H1 (cell line): ENCODE results near the gene RAB26. TPM values are rescaled to one million over a fixed set of nuclear protein-coding genes. Genes with fewer than 3 reads are reported as not detected.

Source experiments
- CTCF ChIA-PET: fragments of 300-600 bp; sonication (Branson Sonifier 250); formaldehyde crosslinking; loops from one replicate; lab custom pipeline; 2021; ENCODE audit not compliant: partially characterized antibody; lab: Charles Lee
- POLR2A ChIA-PET: fragments of 300-600 bp; sonication (Branson Sonifier 250); formaldehyde crosslinking; loops from one replicate; lab custom pipeline; 2021; ENCODE audit warnings: inconsistent platforms; ENCODE audit not compliant: partially characterized antibody; lab: Charles Lee
- DNase-seq, 2 experiments: peaks; one replicate each; pipeline versions ENCODE4 v3.0.0 to v3.0.0-alpha.2; 2010 to 2022; ENCODE audit warnings: low spot score in 2 of 2, low read depth in 1 of 2, mixed read lengths in 1 of 2
- FAIRE-seq: peaks from 2 replicates; lab custom pipeline; 2011; peaks lifted over from hg19 to GRCh38; lab: Jason Lieb, UNC
- H2AFZ ChIP-seq: 2 replicates; pipeline ENCODE4 v1.8.1; 2012; ENCODE audit warnings: low read length, inconsistent platforms
- H2AK5ac ChIP-seq: 2 replicates; pipeline ENCODE4 v1.6.1; 2013; ENCODE audit warnings: low read depth, low read length
- H2BK120ac ChIP-seq: replicated peaks from 2 replicates; pipeline ENCODE3; 2013; ENCODE audit warnings: low read depth, low read length, inconsistent platforms
- H2BK12ac ChIP-seq: 2 replicates; pipeline ENCODE4 v1.6.1; 2013; ENCODE audit warnings: low read depth, low read length
- H2BK15ac ChIP-seq: 2 replicates; pipeline ENCODE4 v1.6.1; 2013; ENCODE audit warnings: low read length
- H2BK20ac ChIP-seq: 2 replicates; pipeline ENCODE4 v1.6.1; 2013; ENCODE audit warnings: low read length
- H2BK5ac ChIP-seq: 2 replicates; pipeline ENCODE4 v1.6.1; 2013; ENCODE audit warnings: low read depth, low read length
- H3K14ac ChIP-seq: 2 replicates; pipeline ENCODE4 v1.6.1; 2013; ENCODE audit warnings: inconsistent platforms; ENCODE audit not compliant: insufficient read length
- H3K18ac ChIP-seq: 2 replicates; pipeline ENCODE4 v1.6.1; 2013; ENCODE audit warnings: low read length; ENCODE audit errors: extremely low read depth
- H3K23ac ChIP-seq: 2 replicates; pipeline ENCODE4 v1.6.1; 2013; ENCODE audit warnings: inconsistent platforms; ENCODE audit not compliant: insufficient read length
- H3K23me2 ChIP-seq: 2 replicates; pipeline ENCODE4 v1.6.1; 2013; ENCODE audit warnings: low read depth, low read length
- H3K27ac ChIP-seq: 2 replicates; pipeline ENCODE4 v1.6.1; 2011; ENCODE audit warnings: low read depth, low read length, inconsistent platforms
- H3K27me3 ChIP-seq, 4 experiments: replicated peaks in 1 of 4; 1 replicate in 1 of 4; 2 replicates in 3 of 4; pipeline versions ENCODE4 v1.6.1 to v1.8.1; 2011 to 2013; ENCODE audit warnings: low read length in 3 of 4, mild to moderate bottlenecking in 3 of 4, inconsistent platforms in 2 of 4, mixed read lengths in 2 of 4, moderate library complexity in 1 of 4; ENCODE audit not compliant: control insufficient read depth in 3 of 4, insufficient read depth in 3 of 4; ENCODE audit errors: extremely low read depth in 1 of 4
- H3K36me3 ChIP-seq, 4 experiments: 2 replicates each; pipeline versions ENCODE4 v1.6.1 to v1.8.1; 2011 to 2013; ENCODE audit warnings: mild to moderate bottlenecking in 4 of 4, low read length in 3 of 4, moderate library complexity in 2 of 4, control low read depth in 1 of 4, inconsistent platforms in 1 of 4; ENCODE audit not compliant: insufficient read depth in 4 of 4, control insufficient read depth in 2 of 4
- H3K4ac ChIP-seq: replicated peaks from 2 replicates; pipeline ENCODE3; 2013; ENCODE audit warnings: low read length, low read depth, mixed read lengths, inconsistent platforms; ENCODE audit not compliant: insufficient read length
- H3K4me1 ChIP-seq, 4 experiments: replicated peaks in 1 of 4; 1 replicate in 1 of 4; 2 replicates in 3 of 4; pipeline versions ENCODE4 v1.6.1 to v1.8.1; 2011 to 2013; ENCODE audit warnings: low read length in 3 of 4, inconsistent platforms in 2 of 4, mixed read lengths in 1 of 4; ENCODE audit not compliant: insufficient read depth in 4 of 4, control insufficient read depth in 3 of 4
- H3K4me2 ChIP-seq, 2 experiments: 2 replicates each; pipeline versions ENCODE4 v1.6.1 to v1.8.1; 2011 to 2013; ENCODE audit warnings: low read depth in 2 of 2, low read length in 2 of 2, control low read depth in 1 of 2, inconsistent platforms in 1 of 2, mild to moderate bottlenecking in 1 of 2; ENCODE audit not compliant: insufficient read depth in 1 of 2
- H3K4me3 ChIP-seq, 4 experiments: fragments of 200-600, 300-600 bp in 1 of 4; sonication (generic), shearing (Covaris generic), sonication (Bioruptor Twin) in 1 of 4; 2 replicates each; pipeline versions ENCODE4 v1.5.1 to v1.8.1; 2011 to 2016; ENCODE audit warnings: low read length in 4 of 4, low read depth in 3 of 4, control low read depth in 2 of 4, inconsistent platforms in 2 of 4, mild to moderate bottlenecking in 2 of 4, mixed read lengths in 1 of 4, moderate library complexity in 1 of 4; ENCODE audit not compliant: insufficient read depth in 2 of 4; ENCODE audit errors: extremely low read depth in 1 of 4
- H3K56ac ChIP-seq: replicated peaks from 2 replicates; pipeline ENCODE3; 2013; ENCODE audit warnings: low read depth, mild to moderate bottlenecking, mixed read lengths, low read length, inconsistent platforms; ENCODE audit not compliant: insufficient read length
- H3K79me1 ChIP-seq: 2 replicates; pipeline ENCODE4 v1.6.1; 2013; ENCODE audit warnings: low read depth, low read length, control low read depth
- H3K79me2 ChIP-seq, 2 experiments: 2 replicates each; pipeline versions ENCODE4 v1.6.1 to v1.8.1; 2012 to 2013; ENCODE audit warnings: low read length in 2 of 2, mild to moderate bottlenecking in 2 of 2, inconsistent platforms in 1 of 2; ENCODE audit not compliant: insufficient read depth in 2 of 2, control insufficient read depth in 1 of 2
- H3K9ac ChIP-seq, 4 experiments: replicated peaks in 1 of 4; 1 replicate in 1 of 4; 2 replicates in 3 of 4; pipeline versions ENCODE4 v1.6.1 to v1.8.1; 2011 to 2013; ENCODE audit warnings: low read depth in 3 of 4, low read length in 3 of 4, control low read depth in 2 of 4, mild to moderate bottlenecking in 2 of 4, moderate library complexity in 2 of 4, inconsistent platforms in 1 of 4; ENCODE audit errors: extremely low read depth in 1 of 4
- H3K9me3 ChIP-seq, 2 experiments: 2 replicates each; pipeline versions ENCODE4 v1.6.1 to v1.8.1; 2012 to 2013; ENCODE audit warnings: mild to moderate bottlenecking in 2 of 2, moderate library complexity in 2 of 2, control low read depth in 1 of 2, inconsistent platforms in 1 of 2, low read depth in 1 of 2, low read length in 1 of 2, mixed read lengths in 1 of 2; ENCODE audit not compliant: insufficient read depth in 2 of 2
- H4K20me1 ChIP-seq, 2 experiments: replicated peaks in 1 of 2; 2 replicates each; pipeline versions ENCODE3 to v1.8.1; 2011 to 2013; ENCODE audit warnings: inconsistent platforms in 2 of 2, low read length in 2 of 2, mild to moderate bottlenecking in 1 of 2; ENCODE audit not compliant: insufficient read depth in 2 of 2, control insufficient read depth in 1 of 2
- H4K5ac ChIP-seq: 2 replicates; pipeline ENCODE4 v1.6.1; 2013; ENCODE audit warnings: low read length, low read depth, mixed read lengths, inconsistent platforms; ENCODE audit not compliant: insufficient read length
- H4K8ac ChIP-seq: 2 replicates; pipeline ENCODE4 v1.8.0; 2013; ENCODE audit warnings: mild to moderate bottlenecking, moderate library complexity, low read length, inconsistent platforms; ENCODE audit not compliant: insufficient read depth; ENCODE audit errors: extremely low read depth
- H4K91ac ChIP-seq: replicated peaks from 2 replicates; pipeline ENCODE3; 2013; ENCODE audit warnings: low read length, mixed read lengths, inconsistent platforms; ENCODE audit not compliant: insufficient read length
- BACH1 ChIP-seq: IDR thresholded peaks from 2 replicates; pipeline ENCODE4 v1.6.1; 2012; ENCODE audit warnings: low read length, improper control_type of control experiment
- CBX5 ChIP-seq: fragments of 300-800, 300-1000 bp; sonication (generic); IDR thresholded peaks from 2 replicates; pipeline ENCODE4 v1.7.1; 2016; ENCODE audit warnings: antibody characterized with exemption, low read length, low read depth
- CHD1 ChIP-seq: IDR thresholded peaks from 2 replicates; pipeline ENCODE4 v1.6.1; 2012; ENCODE audit warnings: low read depth, low read length, improper control_type of control experiment
- CREB1 ChIP-seq: IDR thresholded peaks from 2 replicates; pipeline ENCODE4 v1.6.1; 2012; ENCODE audit warnings: inconsistent platforms
- CTBP2 ChIP-seq: IDR thresholded peaks from 2 replicates; pipeline ENCODE4 v1.7.0; 2011; ENCODE audit warnings: borderline replicate concordance, mild to moderate bottlenecking, moderate library complexity, mixed read lengths, low read length; ENCODE audit not compliant: insufficient read depth, insufficient read length
- E2F6 ChIP-seq: IDR thresholded peaks from 2 replicates; pipeline ENCODE4 v1.6.1; 2012; ENCODE audit warnings: inconsistent platforms
- KDM4A ChIP-seq: IDR thresholded peaks from one replicate; pipeline ENCODE4 v1.7.1; 2012; ENCODE audit warnings: low read depth, mild to moderate bottlenecking, moderate library complexity, low read length, inconsistent platforms; ENCODE audit not compliant: severe bottlenecking
- KDM5A ChIP-seq: fragments of 200-600 bp; IDR thresholded peaks from 2 replicates; pipeline ENCODE4 v1.7.1; 2012; ENCODE audit warnings: mild to moderate bottlenecking, low read length, inconsistent platforms, mixed read lengths
- RNF2 ChIP-seq: fragments of 200-900, 300-1000 bp; sonication (generic); IDR thresholded peaks from 2 replicates; pipeline ENCODE4 v1.7.1; 2016; ENCODE audit warnings: borderline replicate concordance, low read depth, mild to moderate bottlenecking, antibody characterized with exemption, low read length; ENCODE audit not compliant: poor library complexity, severe bottlenecking; ENCODE audit errors: missing control alignments
- SIN3A ChIP-seq, 2 experiments: IDR thresholded peaks in 1 of 2; conservative IDR thresholded peaks in 1 of 2; 2 replicates each; pipeline ENCODE4 v1.6.1; 2011 to 2012; ENCODE audit warnings: low read length in 2 of 2, improper control_type of control experiment in 1 of 2, low read depth in 1 of 2, mild to moderate bottlenecking in 1 of 2
- SIX5 ChIP-seq: IDR thresholded peaks from 2 replicates; pipeline ENCODE4 v1.6.1; 2011; ENCODE audit warnings: mild to moderate bottlenecking, low read depth, low read length
- TAF1 ChIP-seq: IDR thresholded peaks from 2 replicates; pipeline ENCODE4 v1.6.1; 2011; ENCODE audit warnings: mild to moderate bottlenecking, low read depth, low read length
- TAF7 ChIP-seq: optimal IDR thresholded peaks from 2 replicates; pipeline ENCODE3; 2011; ENCODE audit warnings: low read depth, mild to moderate bottlenecking, inconsistent platforms, low read length, moderate library complexity, borderline replicate concordance
- WGBS, 2 experiments: shearing (Covaris generic) in 1 of 2; methylation state at CpG; one replicate each; pipeline versions ENCODE4 v1.1.6 to v1.1.7; 2013 to 2015; ENCODE audit warnings: low lambda C conversion rate in 2 of 2, mixed read lengths in 2 of 2, inconsistent platforms in 1 of 2, low coverage in 1 of 2, missing lambda C conversion rate in 1 of 2; ENCODE audit not compliant: insufficient replicate concordance in 2 of 2, insufficient coverage in 1 of 2, insufficient read length in 1 of 2; ENCODE audit errors: extremely low coverage in 1 of 2, missing lambda C conversion rate in 1 of 2; 5-methylcytosine and 5-hydroxymethylcytosine counted together
- polyA plus RNA-seq, 7 experiments: library from polyadenylated mRNA; depleted of rRNA in 3 of 7; stranded (reverse) in 5 of 7; unstranded in 2 of 7; fragments of >200 nt in 5 of 7; fragments of 200-250 nt in 2 of 7; gene quantifications; 1 replicate in 5 of 7; 2 replicates in 1 of 7; 4 replicates in 1 of 7; pipeline versions ENCODE4 v1.2.1 to v1.2.3, GENCODE V29; 2011 to 2013; ENCODE audit warnings: missing spikeins in 2 of 7, mixed read lengths in 2 of 7
- total RNA-seq: library from RNA; stranded (reverse); fragmentation: NEBNext Ultra II Directional; extraction: Animal tissue kit (Norgen Biotek cat#: 25700); gene quantifications from 2 replicates; pipeline ENCODE4 v1.2.1, GENCODE V29; 2021

Gene RAB26
- total and polyA plus RNA-seq, 2 of the 8 experiments (the other 6 are each of a cell fraction or from before 2014, with no cell fraction given), result 4.3 to 5.4 TPM

- DNase-seq (no peak), FAIRE-seq (no peak)
- H3K9ac ChIP-seq, result no peak overlapping the region
- no peak overlapping the region for H2BK12ac ChIP-seq
- no peak overlapping the region for H2BK5ac ChIP-seq
- no peaks in the 10 kb centered on the region for H3K9me3 ChIP-seq
- WGBS, 2 experiments, result 80% methylated on average over 3 of the region's 4 CpGs; no CpG with 5 or more reads in 1 of the 2 experiments
- no peak overlapping the region for H3K4me3 ChIP-seq
- no peak overlapping the region for H3K4me2 ChIP-seq
- H3K14ac ChIP-seq, result no peak overlapping the region
- no peak overlapping the region for H3K4ac ChIP-seq
- no peak overlapping the region for H3K27ac ChIP-seq
- H3K79me2 ChIP-seq, result no peaks in the 10 kb centered on the region
- H4K5ac ChIP-seq, result no peak overlapping the region
- H3K4me1 ChIP-seq, result no peaks in the 10 kb centered on the region; a peak in 1 of 7 replicates
- ChIA-PET CTCF (no interaction called here), POLR2A (interaction anchor here (1.3 to 13.5 kb wide), 2 partner anchors 17 to 21 kb away, joined by 3 to 312 read pairs; partner anchors contain the start of gene TRAF7)
- no peaks in the 10 kb centered on the region for H3K27me3 ChIP-seq
- no peak overlapping the region for H2BK15ac ChIP-seq
- H4K20me1 ChIP-seq, result peaks cover 2 to 29% of the 10 kb centered on the region in 2 experiments
- H3K18ac ChIP-seq, result no peak overlapping the region
- H4K91ac ChIP-seq, result no peak overlapping the region
- no peak overlapping the region for H2BK120ac ChIP-seq
- H2AK5ac ChIP-seq, result no peak overlapping the region
- no peak overlapping the region for H4K8ac ChIP-seq
- no peak overlapping the region for H2BK20ac ChIP-seq
- H3K56ac ChIP-seq, result no peak overlapping the region
- no peak overlapping the region for H2AFZ ChIP-seq
- no peak overlapping the region for H3K23ac ChIP-seq
- H3K23me2 ChIP-seq, result no peaks in the 10 kb centered on the region; the same call in 1 of the 2 replicates
- no peaks in the 10 kb centered on the region for H3K79me1 ChIP-seq
- peaks cover 24 to 68% (median 36%) of the 10 kb centered on the region in 4 experiments for H3K36me3 ChIP-seq
- TF ChIP-seq E2F6, result no peak
- no peak for TF ChIP-seq CBX5
- TF ChIP-seq BACH1, result no peak
- no peak for TF ChIP-seq KDM4A
- no peak for TF ChIP-seq CTBP2
- TF ChIP-seq KDM5A, result no peak
- no peak for TF ChIP-seq TAF1
- no peak for TF ChIP-seq SIX5
- no peak for TF ChIP-seq CHD1
- TF ChIP-seq CREB1, result no peak
- TF ChIP-seq SIN3A (conservative IDR thresholded peaks at IDR 0.05 in 1 of 2, IDR thresholded peaks at IDR 0.05 in 1 of 2; ENCODE audit: low read depth in 1 of 2, low read length in 2 of 2), result no peak
- TF ChIP-seq TAF7, result no peak
- no peak for TF ChIP-seq RNF2
These were observed 25.5 kb downstream of the RAB26 start for GRCh38 chr16:2173916-2174315.
